ENCODE data around the gene PIM2.
A peak's percentile ranks its signal among the peaks of the same experiment; 100 is the strongest.

Gene PIM2

GRCh38 chrX:48918643-48919340 lies at the start of gene PIM2:
Gene PIM2, minus strand, starts transcription at chrX:48919024. Its CDS starts 190 bp downstream, at chrX:48918834.
- Mint-ChIP-seq H3K4me1 (ENCODE audit: low read depth) (peaks cover 53% of the 10 kb centered on the region), H3K36me3 (ENCODE audit: low read depth) (peaks cover 57% of the 10 kb centered on the region), H3K27ac (peak within 1 kb of the TSS; percentile 92)

GRCh38 chrX:48968377-48968776 lies 49.6 kb upstream of the PIM2 start:
- no peak overlapping the region for H3K4me3 Mint-ChIP-seq
- intact Hi-C loops (cut with micrococcal nuclease): no loop called here
- H3K4me1 Mint-ChIP-seq (ENCODE audit: low read depth): peaks cover 24% of the 10 kb centered on the region
- H3K27me3 Mint-ChIP-seq: peaks cover 13% of the 10 kb centered on the region
- H3K27ac Mint-ChIP-seq: no peak overlapping the region
- no peaks in the 10 kb centered on the region for H3K9me3 Mint-ChIP-seq
- peaks cover 7% of the 10 kb centered on the region for H3K36me3 Mint-ChIP-seq (ENCODE audit: low read depth)

More at GRCh38 chrX:48918643-48919340, at the start of gene PIM2:
- no peaks in the 10 kb centered on the region for H3K9me3 Mint-ChIP-seq
- H3K4me3 Mint-ChIP-seq: peak within 1 kb of the TSS; percentile 90
- no peaks in the 10 kb centered on the region for H3K27me3 Mint-ChIP-seq
- intact Hi-C loops (cut with micrococcal nuclease): loop anchor here (2.0 to 5.0 kb wide), 2 partner anchors 18 to 124 kb away; partner anchors contain the start of gene TFE3

- H3K27me3 Mint-ChIP-seq: peaks cover 13% of the 10 kb centered on the region
- intact Hi-C loops (cut with micrococcal nuclease): no loop called here
- no peak overlapping the region for H3K4me3 Mint-ChIP-seq
- H3K4me1 Mint-ChIP-seq (ENCODE audit: low read depth): peaks cover 11% of the 10 kb centered on the region
- H3K27ac Mint-ChIP-seq: no peak overlapping the region
- no peaks in the 10 kb centered on the region for H3K9me3 Mint-ChIP-seq
- H3K36me3 Mint-ChIP-seq (ENCODE audit: low read depth): no peaks in the 10 kb centered on the region
These were observed 48.2 kb upstream of the PIM2 start for GRCh38 chrX:48966796-48967579.

GRCh38 chrX:48965959-48966358 lies 47.1 kb upstream of the PIM2 start:
- Mint-ChIP-seq H3K27me3 (peaks cover 6% of the 10 kb centered on the region), H3K4me1 (ENCODE audit: low read depth) (peaks cover 11% of the 10 kb centered on the region), H3K36me3 (ENCODE audit: low read depth) (no peaks in the 10 kb centered on the region), H3K27ac (no peak overlapping the region), H3K4me3 (no peak overlapping the region), H3K9me3 (no peaks in the 10 kb centered on the region)
- intact Hi-C loops (cut with micrococcal nuclease): no loop called here

- Mint-ChIP-seq H3K36me3 (ENCODE audit: low read depth) (peaks cover 12% of the 10 kb centered on the region), H3K9me3 (no peaks in the 10 kb centered on the region), H3K4me3 (no peak overlapping the region), H3K4me1 (ENCODE audit: low read depth) (peaks cover 23% of the 10 kb centered on the region), H3K27me3 (no peaks in the 10 kb centered on the region), H3K27ac (no peak overlapping the region)
- intact Hi-C loops (cut with micrococcal nuclease): no loop called here
These were observed 42.8 kb upstream of the PIM2 start for GRCh38 chrX:48961585-48962091.

- intact Hi-C loops (cut with micrococcal nuclease): no loop called here
- H3K4me1 Mint-ChIP-seq (ENCODE audit: low read depth): peaks cover 28% of the 10 kb centered on the region
- no peaks in the 10 kb centered on the region for H3K9me3 Mint-ChIP-seq
- no peak overlapping the region for H3K4me3 Mint-ChIP-seq
- H3K27me3 Mint-ChIP-seq: no peaks in the 10 kb centered on the region
- peak overlapping the region; percentile 60 for H3K27ac Mint-ChIP-seq
- H3K36me3 Mint-ChIP-seq (ENCODE audit: low read depth): peaks cover 21% of the 10 kb centered on the region
These were observed 41.5 kb upstream of the PIM2 start for GRCh38 chrX:48960291-48960690.

GRCh38 chrX:48958635-48959094 lies 39.8 kb upstream of the PIM2 start:
- H3K36me3 Mint-ChIP-seq (ENCODE audit: low read depth): peaks cover 33% of the 10 kb centered on the region
- peaks cover 41% of the 10 kb centered on the region for H3K4me1 Mint-ChIP-seq (ENCODE audit: low read depth)
- H3K4me3 Mint-ChIP-seq: peak overlapping the region; percentile 98
- no peaks in the 10 kb centered on the region for H3K9me3 Mint-ChIP-seq
- intact Hi-C loops (cut with micrococcal nuclease): loop anchor here (2.0 to 5.0 kb wide), 3 partner anchors 44 to 82 kb away; partner anchors contain the start of genes GRIPAP1, PQBP1 and TIMM17B
- no peaks in the 10 kb centered on the region for H3K27me3 Mint-ChIP-seq
- H3K27ac Mint-ChIP-seq: peak overlapping the region; percentile 100

GRCh38 chrX:48957827-48958634 lies 39.2 kb upstream of the PIM2 start:
- no peaks in the 10 kb centered on the region for H3K27me3 Mint-ChIP-seq
- H3K4me1 Mint-ChIP-seq (ENCODE audit: low read depth): peaks cover 47% of the 10 kb centered on the region
- peak overlapping the region; percentile 98 for H3K4me3 Mint-ChIP-seq
- intact Hi-C loops (cut with micrococcal nuclease): loop anchor here (2.0 to 5.0 kb wide), 3 partner anchors 45 to 83 kb away; partner anchors contain the start of genes GRIPAP1, PQBP1 and TIMM17B
- H3K27ac Mint-ChIP-seq: peak overlapping the region; percentile 100
- no peaks in the 10 kb centered on the region for H3K9me3 Mint-ChIP-seq
- peaks cover 37% of the 10 kb centered on the region for H3K36me3 Mint-ChIP-seq (ENCODE audit: low read depth)

GRCh38 chrX:48957477-48957826 lies 38.6 kb upstream of the PIM2 start, which contains the start of gene OTUD5:
Gene OTUD5, minus strand, starts transcription at chrX:48957607. Its CDS starts 37 bp downstream, at chrX:48957570.
- Mint-ChIP-seq H3K9me3 (no peaks in the 10 kb centered on the region), H3K4me1 (ENCODE audit: low read depth) (peaks cover 53% of the 10 kb centered on the region), H3K27me3 (no peaks in the 10 kb centered on the region), H3K36me3 (ENCODE audit: low read depth) (peaks cover 37% of the 10 kb centered on the region), H3K27ac (peak within 1 kb of the TSS; percentile 100), H3K4me3 (peak within 1 kb of the TSS; percentile 98)
- intact Hi-C loops (cut with micrococcal nuclease): loop anchor here (5.0 kb wide), 1 partner anchor 60 kb away; the partner anchor contains the start of genes PQBP1 and TIMM17B

- Mint-ChIP-seq H3K36me3 (ENCODE audit: low read depth) (peaks cover 37% of the 10 kb centered on the region), H3K27me3 (no peaks in the 10 kb centered on the region), H3K27ac (peak overlapping the region; percentile 58), H3K4me1 (ENCODE audit: low read depth) (peaks cover 57% of the 10 kb centered on the region), H3K4me3 (peak overlapping the region; percentile 74), H3K9me3 (no peaks in the 10 kb centered on the region)
- intact Hi-C loops (cut with micrococcal nuclease): loop anchor here (5.0 kb wide), 1 partner anchor 60 kb away; the partner anchor contains the start of genes PQBP1 and TIMM17B
These were observed 38.0 kb upstream of the PIM2 start for GRCh38 chrX:48956728-48957414.

- H3K27ac Mint-ChIP-seq: no peak overlapping the region
- intact Hi-C loops (cut with micrococcal nuclease): loop anchor here (5.0 kb wide), 1 partner anchor 46 kb away; no protein-coding TSS in a partner anchor
- no peak overlapping the region for H3K4me3 Mint-ChIP-seq
- H3K4me1 Mint-ChIP-seq (ENCODE audit: low read depth): peaks cover 37% of the 10 kb centered on the region
- peaks cover 56% of the 10 kb centered on the region for H3K36me3 Mint-ChIP-seq (ENCODE audit: low read depth)
- H3K27me3 Mint-ChIP-seq: no peaks in the 10 kb centered on the region
- no peaks in the 10 kb centered on the region for H3K9me3 Mint-ChIP-seq
These were observed 29.8 kb upstream of the PIM2 start for GRCh38 chrX:48948589-48948988.

- Mint-ChIP-seq H3K27me3 (no peaks in the 10 kb centered on the region), H3K27ac (no peak overlapping the region), H3K4me1 (ENCODE audit: low read depth) (peaks cover 39% of the 10 kb centered on the region), H3K4me3 (no peak overlapping the region), H3K36me3 (ENCODE audit: low read depth) (peaks cover 76% of the 10 kb centered on the region), H3K9me3 (no peaks in the 10 kb centered on the region)
- intact Hi-C loops (cut with micrococcal nuclease): loop anchor here (5.0 kb wide), 1 partner anchor 43 kb away; no protein-coding TSS in a partner anchor
These were observed 26.9 kb upstream of the PIM2 start for GRCh38 chrX:48945517-48946348.
